Thyroid gland (tissue), 4 donors: ENCODE results near the gene LRRC56. TPM values are rescaled to one million over a fixed set of nuclear protein-coding genes. Genes with fewer than 3 reads are reported as not detected.

Experiments used
- DNase-seq, 2 donors: peaks; one replicate each; pipeline ENCODE4 v3.0.0-alpha.2; 2019
- H3K27ac ChIP-seq, 3 donors: fragments of 200-600 bp; sonication (generic); 1 replicate in 2 of 3; 2 replicates in 1 of 3; pipeline ENCODE4 v1.5.1; 2016 to 2019; ENCODE audit warnings: mild to moderate bottlenecking in 1 of 3, moderate library complexity in 1 of 3
- H3K27me3 ChIP-seq: fragments of 200-600 bp; sonication (generic); one replicate; pipeline ENCODE4 v1.5.1; 2019
- H3K36me3 ChIP-seq, 2 donors: fragments of 200-600 bp; sonication (generic); one replicate each; pipeline ENCODE4 v1.5.1; 2016 to 2019
- H3K4me1 ChIP-seq, 2 donors: fragments of 200-600 bp; sonication (generic); one replicate each; pipeline ENCODE4 v1.5.1; 2017 to 2019
- H3K4me3 ChIP-seq, 3 donors: fragments of 200-600 bp; sonication (generic); replicated peaks in 1 of 3; 1 replicate in 2 of 3; 2 replicates in 1 of 3; pipeline ENCODE4 v1.5.1; 2016; ENCODE audit warnings: mild to moderate bottlenecking in 1 of 3
- H3K9me3 ChIP-seq: fragments of 200-600 bp; sonication (generic); one replicate; pipeline ENCODE4 v1.5.1; 2017
- POLR2A ChIP-seq, 2 donors: fragments of 450-650 bp; IDR thresholded peaks; one replicate each; pipeline ENCODE4 v1.6.1; 2017; ENCODE audit warnings: antibody characterized with exemption in 2 of 2, mild to moderate bottlenecking in 2 of 2, moderate library complexity in 1 of 2
- WGBS, 2 donors: methylation state at CpG; one replicate each; pipeline ENCODE4 v1.1.5; 2017; 5-methylcytosine and 5-hydroxymethylcytosine counted together
- intact Hi-C: fragments of 100-400 bp; cut with DNase I; formaldehyde crosslinking; loops from one replicate; pipeline ENCODE4 v1.15.1; 2023
- total RNA-seq, 4 donors: library from RNA; depleted of rRNA; stranded (reverse); fragments of >200 nt; gene quantifications; one replicate each; pipeline ENCODE4 v1.2.3, GENCODE V29; 2016
- TF ChIP-seq, protein P1 (sequence below), 6 experiments: fragments of 200-600 bp in 3 of 6; fragments of 450-650 bp in 3 of 6; sonication (generic) in 3 of 6; IDR thresholded peaks; one replicate each; pipeline ENCODE4 v1.5.1; 2016 to 2019; ENCODE audit warnings: antibody characterized with exemption in 6 of 6, mild to moderate bottlenecking in 2 of 6, inconsistent platforms in 1 of 6, moderate library complexity in 1 of 6

The LRRC56 gene
- total RNA-seq, 4 donors from 2014 or later, result 1.7 to 2.6 (median 2.3) TPM

DNA sequence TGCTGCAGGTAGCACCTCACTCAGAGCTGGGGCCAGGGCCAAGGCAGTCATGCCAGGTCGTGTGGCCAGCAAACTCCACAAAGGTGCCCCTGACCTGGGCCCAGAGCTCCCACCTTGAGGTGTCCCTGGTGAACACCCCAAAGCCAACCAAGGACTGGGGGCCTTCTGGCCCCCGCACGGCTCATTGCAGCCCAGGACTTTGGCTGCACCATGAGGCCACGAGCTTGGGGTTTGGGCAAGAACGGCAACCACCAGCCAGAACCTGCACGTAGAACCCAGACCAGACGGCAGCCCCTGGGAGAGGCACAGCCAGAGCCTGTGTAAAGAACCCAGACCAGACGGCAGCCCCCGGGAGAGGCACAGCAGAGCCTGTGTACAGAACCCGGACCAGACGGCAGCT, 7.8 kb downstream of the LRRC56 start:
- WGBS, 2 donors, result 92 to 97% methylated on average over 6 to 7 of the region's 11 CpGs

DNA sequence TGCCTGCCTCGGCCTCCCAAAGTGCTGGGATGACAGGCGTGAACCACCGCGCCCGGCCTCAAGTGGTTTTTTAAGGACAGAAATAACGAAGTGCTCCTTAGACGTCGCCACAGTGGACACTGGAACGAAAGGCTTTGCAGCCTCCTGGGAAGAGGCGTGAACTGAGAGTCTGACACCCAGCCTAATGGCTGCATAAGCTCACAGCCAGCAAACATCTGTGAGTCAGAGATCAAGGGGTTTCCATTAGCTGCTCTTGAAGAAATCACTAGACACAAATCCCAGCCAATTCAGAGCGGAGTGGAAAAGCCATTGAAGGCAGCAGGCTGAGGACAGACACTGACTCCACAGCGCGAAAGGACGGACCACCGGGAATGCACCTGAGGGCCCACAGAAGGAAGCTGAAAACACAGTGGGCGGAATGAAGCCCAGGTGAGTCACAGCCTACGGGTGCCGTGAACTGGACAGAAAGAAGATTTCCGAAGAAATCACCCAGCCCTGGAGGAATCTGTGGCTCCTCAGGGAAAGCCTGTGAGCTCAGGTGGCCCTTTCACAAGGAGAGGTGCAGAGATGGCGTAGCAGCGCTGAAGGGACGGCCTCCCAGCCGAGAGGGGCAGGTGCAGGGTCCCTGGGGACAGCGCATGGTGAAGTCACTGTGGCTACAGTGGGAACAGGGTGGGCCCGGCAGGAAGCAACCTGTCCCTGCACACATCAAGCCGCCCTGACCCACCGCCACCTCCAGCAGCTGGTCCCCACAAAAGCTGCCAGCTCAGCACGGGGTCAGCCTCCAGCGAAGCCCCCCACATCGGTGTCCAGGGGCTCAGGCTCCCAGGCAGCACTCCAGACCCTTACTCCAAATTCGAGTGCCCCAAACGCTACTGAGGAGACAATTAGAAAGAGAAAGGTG, 11.6 kb downstream of the LRRC56 start:
- Histone ChIP-seq H3K4me1 (peaks cover 0 to 1% of the 10 kb centered on the region in 2 donors), H3K4me3 (no peak overlapping the region), H3K36me3 (no peaks in the 10 kb centered on the region), H3K27me3 (no peaks in the 10 kb centered on the region), H3K27ac (no peak overlapping the region), H3K9me3 (no peaks in the 10 kb centered on the region)
- TF ChIP-seq, protein P1, sequence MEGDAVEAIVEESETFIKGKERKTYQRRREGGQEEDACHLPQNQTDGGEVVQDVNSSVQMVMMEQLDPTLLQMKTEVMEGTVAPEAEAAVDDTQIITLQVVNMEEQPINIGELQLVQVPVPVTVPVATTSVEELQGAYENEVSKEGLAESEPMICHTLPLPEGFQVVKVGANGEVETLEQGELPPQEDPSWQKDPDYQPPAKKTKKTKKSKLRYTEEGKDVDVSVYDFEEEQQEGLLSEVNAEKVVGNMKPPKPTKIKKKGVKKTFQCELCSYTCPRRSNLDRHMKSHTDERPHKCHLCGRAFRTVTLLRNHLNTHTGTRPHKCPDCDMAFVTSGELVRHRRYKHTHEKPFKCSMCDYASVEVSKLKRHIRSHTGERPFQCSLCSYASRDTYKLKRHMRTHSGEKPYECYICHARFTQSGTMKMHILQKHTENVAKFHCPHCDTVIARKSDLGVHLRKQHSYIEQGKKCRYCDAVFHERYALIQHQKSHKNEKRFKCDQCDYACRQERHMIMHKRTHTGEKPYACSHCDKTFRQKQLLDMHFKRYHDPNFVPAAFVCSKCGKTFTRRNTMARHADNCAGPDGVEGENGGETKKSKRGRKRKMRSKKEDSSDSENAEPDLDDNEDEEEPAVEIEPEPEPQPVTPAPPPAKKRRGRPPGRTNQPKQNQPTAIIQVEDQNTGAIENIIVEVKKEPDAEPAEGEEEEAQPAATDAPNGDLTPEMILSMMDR (IDR thresholded peaks at IDR 0.05), result no peak
- TF ChIP-seq POLR2A (IDR thresholded peaks at IDR 0.05), result no peak
- intact Hi-C loops, result no loop called here
- DNase-seq, result no peak
- WGBS, 2 donors, result 84 to 86% methylated on average over 30 to 32 of the region's 32 CpGs

More for the DNA sequence above, 7.8 kb downstream of the LRRC56 start:
- Histone ChIP-seq H3K36me3 (no peaks in the 10 kb centered on the region), H3K4me3 (no peak overlapping the region), H3K9me3 (no peaks in the 10 kb centered on the region), H3K27me3 (no peaks in the 10 kb centered on the region), H3K4me1 (no peaks in the 10 kb centered on the region), H3K27ac (no peak overlapping the region)
- intact Hi-C loops, result no loop called here
- no peak for TF ChIP-seq POLR2A (IDR thresholded peaks at IDR 0.05)
- TF ChIP-seq, protein P1 (IDR thresholded peaks at IDR 0.05), result no peak
- no peak for DNase-seq

DNA sequence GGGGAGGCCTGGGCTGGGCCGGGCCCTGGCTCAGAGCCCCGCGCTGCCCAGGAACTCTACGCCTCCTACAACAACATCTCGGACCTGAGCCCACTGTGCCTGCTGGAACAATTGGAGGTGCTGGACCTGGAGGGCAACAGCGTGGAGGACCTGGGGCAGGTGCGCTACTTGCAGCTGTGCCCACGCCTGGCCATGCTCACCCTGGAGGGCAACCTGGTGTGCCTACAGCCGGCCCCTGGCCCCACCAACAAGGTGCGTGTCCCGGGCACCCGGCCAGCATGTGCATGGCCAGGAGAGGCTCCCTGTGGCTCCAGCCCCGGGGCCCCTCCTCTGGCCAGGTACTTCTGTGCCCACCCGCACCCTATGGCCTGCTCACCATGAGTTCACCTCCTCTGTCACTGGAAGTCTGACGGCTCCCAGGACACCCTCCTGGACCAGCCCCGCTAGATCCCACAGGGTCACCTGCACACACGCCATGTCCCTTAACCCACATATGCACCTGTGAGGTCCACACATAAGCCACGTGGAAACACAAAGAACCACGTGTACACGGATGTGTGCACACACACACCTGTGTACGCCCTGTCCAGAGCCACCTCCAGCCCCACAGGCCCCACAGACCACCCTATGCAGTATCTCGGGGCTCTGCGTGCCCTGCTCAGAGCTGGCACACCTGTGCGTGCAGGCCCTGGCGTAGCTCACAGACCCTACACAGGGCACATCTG, 12.9 kb downstream of the LRRC56 start:
- no peak for DNase-seq
- H3K9me3 ChIP-seq, result no peaks in the 10 kb centered on the region
- H3K36me3 ChIP-seq, result no peaks in the 10 kb centered on the region
- H3K27ac ChIP-seq, result no peak overlapping the region
- intact Hi-C loops, result loop anchor here (5.0 kb wide), 1 partner anchor 177 kb away; no protein-coding TSS in a partner anchor
- WGBS, 2 donors, result 94 to 96% methylated on average over 15 of the region's 25 CpGs
- TF ChIP-seq, protein P1 (IDR thresholded peaks at IDR 0.05), result no peak
- no peak for TF ChIP-seq POLR2A (IDR thresholded peaks at IDR 0.05)
- no peaks in the 10 kb centered on the region for H3K27me3 ChIP-seq
- H3K4me1 ChIP-seq, result peaks cover 7 to 11% of the 10 kb centered on the region in 2 donors
- no peak overlapping the region for H3K4me3 ChIP-seq

DNA sequence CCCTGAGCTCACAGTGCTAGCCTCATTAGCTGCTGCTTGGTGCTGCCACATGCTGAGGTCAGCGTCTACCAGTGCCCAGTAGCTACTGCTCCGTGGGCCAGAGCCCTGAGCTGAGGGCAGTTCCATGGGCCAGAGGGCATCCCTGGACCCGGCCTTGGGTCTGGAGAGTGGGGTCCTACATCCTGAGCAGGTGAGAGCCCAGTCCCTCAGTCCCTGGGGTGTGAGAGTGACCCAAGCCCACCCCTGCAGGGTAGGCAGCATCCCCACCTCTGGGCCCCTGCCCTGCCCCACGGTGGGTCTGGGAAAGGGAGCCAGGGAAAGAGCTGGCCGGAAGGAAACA, 13.4 kb downstream of the LRRC56 start:
- TF ChIP-seq POLR2A (IDR thresholded peaks at IDR 0.05), result no peak
- TF ChIP-seq, protein P1 (IDR thresholded peaks at IDR 0.05), result no peak
- H3K27ac ChIP-seq, result no peak overlapping the region
- H3K27me3 ChIP-seq, result no peaks in the 10 kb centered on the region
- no peaks in the 10 kb centered on the region for H3K36me3 ChIP-seq
- no peaks in the 10 kb centered on the region for H3K9me3 ChIP-seq
- WGBS, 2 donors, result 85% methylated on average over 5 of the region's 5 CpGs; no CpG with 5 or more reads in 1 of the 2 donors
- peaks cover 12 to 17% of the 10 kb centered on the region in 2 donors for H3K4me1 ChIP-seq
- DNase-seq, result no peak
- intact Hi-C loops, result loop anchor here (5.0 kb wide), 1 partner anchor 177 kb away; no protein-coding TSS in a partner anchor
- no peak overlapping the region for H3K4me3 ChIP-seq
